Measurements from ENCODE around the gene ECM2.

- TF ChIP-seq, protein P1, sequence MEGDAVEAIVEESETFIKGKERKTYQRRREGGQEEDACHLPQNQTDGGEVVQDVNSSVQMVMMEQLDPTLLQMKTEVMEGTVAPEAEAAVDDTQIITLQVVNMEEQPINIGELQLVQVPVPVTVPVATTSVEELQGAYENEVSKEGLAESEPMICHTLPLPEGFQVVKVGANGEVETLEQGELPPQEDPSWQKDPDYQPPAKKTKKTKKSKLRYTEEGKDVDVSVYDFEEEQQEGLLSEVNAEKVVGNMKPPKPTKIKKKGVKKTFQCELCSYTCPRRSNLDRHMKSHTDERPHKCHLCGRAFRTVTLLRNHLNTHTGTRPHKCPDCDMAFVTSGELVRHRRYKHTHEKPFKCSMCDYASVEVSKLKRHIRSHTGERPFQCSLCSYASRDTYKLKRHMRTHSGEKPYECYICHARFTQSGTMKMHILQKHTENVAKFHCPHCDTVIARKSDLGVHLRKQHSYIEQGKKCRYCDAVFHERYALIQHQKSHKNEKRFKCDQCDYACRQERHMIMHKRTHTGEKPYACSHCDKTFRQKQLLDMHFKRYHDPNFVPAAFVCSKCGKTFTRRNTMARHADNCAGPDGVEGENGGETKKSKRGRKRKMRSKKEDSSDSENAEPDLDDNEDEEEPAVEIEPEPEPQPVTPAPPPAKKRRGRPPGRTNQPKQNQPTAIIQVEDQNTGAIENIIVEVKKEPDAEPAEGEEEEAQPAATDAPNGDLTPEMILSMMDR (IDR thresholded peaks at IDR 0.05; ENCODE audit: low read length) = no peak
- TF ChIP-seq EZH2 (IDR thresholded peaks at IDR 0.05; ENCODE audit: borderline replicate concordance, low read length) = no peak
These were observed 55.5 kb downstream of the ECM2 start for GRCh38 chr9:92480291-92480771.
